Heart right ventricle (tissue), 16 donors: Measurements from ENCODE around the gene NREP. TPM values are rescaled to one million over a fixed set of nuclear protein-coding genes. Genes with fewer than 3 reads are reported as not detected.

ENCODE experiments used
- ATAC-seq, 8 donors: fragments of 200-7000 bp; cut with Tn5 transposase; one replicate each; pipeline ENCODE4 v1.9.1; 2020; ENCODE audit warnings: mild to moderate bottlenecking in 8 of 8, moderate library complexity in 8 of 8, moderate number of reproducible peaks in 1 of 8
- DNase-seq, 2 donors: peaks; one replicate each; pipeline ENCODE4 v3.0.0-alpha.2; 2020
- H3K27ac ChIP-seq, 10 donors: fragments of 200-600 bp; sonication (generic) in 2 of 10; one replicate each; pipeline versions ENCODE4 v1.5.0 to v1.8.0; 2020 to 2022; ENCODE audit warnings: mild to moderate bottlenecking in 3 of 10
- H3K27me3 ChIP-seq, 7 donors: fragments of 200-600 bp; one replicate each; pipeline ENCODE4 v1.8.0; 2021 to 2022; ENCODE audit warnings: mild to moderate bottlenecking in 2 of 7
- H3K36me3 ChIP-seq, 9 donors: fragments of 200-600 bp; sonication (generic) in 1 of 9; one replicate each; pipeline versions ENCODE4 v1.5.0 to v1.8.0; 2020 to 2022; ENCODE audit warnings: mild to moderate bottlenecking in 2 of 9
- H3K4me1 ChIP-seq, 9 donors: fragments of 200-600 bp; sonication (generic) in 1 of 9; one replicate each; pipeline versions ENCODE4 v1.5.0 to v1.8.0; 2020 to 2022; ENCODE audit warnings: mild to moderate bottlenecking in 4 of 9
- H3K4me3 ChIP-seq, 10 donors: fragments of 200-600 bp; sonication (generic) in 2 of 10; one replicate each; pipeline versions ENCODE4 v1.5.0 to v1.8.0; 2020 to 2022; ENCODE audit warnings: mild to moderate bottlenecking in 7 of 10, moderate library complexity in 2 of 10
- H3K9me3 ChIP-seq, 11 donors: fragments of 200-600 bp in 10 of 11; sonication (generic) in 2 of 11; one replicate each; pipeline versions ENCODE4 v1.5.0 to v1.8.0; 2013 to 2022; ENCODE audit warnings: mild to moderate bottlenecking in 2 of 11, control low read depth in 1 of 11, moderate library complexity in 1 of 11
- CTCF ChIP-seq, 9 donors: fragments of 200-600 bp; sonication (generic) in 2 of 9; IDR thresholded peaks; one replicate each; pipeline versions ENCODE4 v1.5.0 to v1.8.0; 2021 to 2022; ENCODE audit warnings: antibody characterized with exemption in 9 of 9, mild to moderate bottlenecking in 5 of 9, moderate library complexity in 1 of 9
- WGBS, 2 donors: extraction: QIAGEN DNeasy Blood & Tissue Kit; methylation state at CpG; one replicate each; pipeline ENCODE4 v1.1.7; 2013; ENCODE audit warnings: inconsistent platforms in 1 of 2; 5-methylcytosine and 5-hydroxymethylcytosine counted together
- intact Hi-C, 10 donors: fragments of 100-400 bp; cut with DNase I; formaldehyde crosslinking; loops; one replicate each; pipeline versions ENCODE4 v1.11.1 to v1.14.2; 2022
- polyA plus RNA-seq, 2 donors: library from polyadenylated mRNA; stranded (reverse); fragments of 200-250 nt; gene quantifications; one replicate each; pipeline ENCODE4 v1.2.3, GENCODE V29; 2013
- total RNA-seq, 10 donors: library from RNA; stranded (reverse); fragmentation: NEBNext Ultra II Directional in 3 of 10; extraction: Animal tissue kit (Norgen Biotek cat#: 25700) in 3 of 10; gene quantifications; one replicate each; pipeline versions ENCODE4 v1.2.1 to v1.2.4, GENCODE V29; 2021 to 2023
- donor health status: Arrhythmogenic right ventricular cardiomyopathy.
- donor health status: ischemic (EF 13 %, LVEDD 7.1; RV severe dilation, severe dysfunction).
- donor health status: healthy with polysubstance abuse.
- donor health status: DM: no; HTN: yes; CAD: no.
- donor health status: DM: no; HTN: no; CAD: no.
- donor health status: ischemic (EF 25% LVEDD 6.9; RV normal size, moderate dysfunction).
- donor health status: ischemic (EF 25% LVEDD 5.7; RV mildly dilated, moderate dysfunction).
- donor health status: healthy.
- donor health status: DM: yes; HTN: yes; CAD: no.
- donor health status: Ischemic cardiomyopathy.
- donor health status: ischemic (EF 35%, LVEDD 5.7; RV mildly dilated, moderate dysfunction).
- donor health status: nonischemic (EF 11% LVEDD 7.7; RV severe dilation, severe dysfunction).
- donor health status: DM: yes; HTN: yes; CAD: no.
- donor health status: PGD.
- donor health status: ischemic (EF 29% LVEDD 5.4; RV normal size, mild dysfunction).
- donor health status: nonischemic (EF 23%, LVEDD 6.1; RV moderate dilation, normal function).

NREP gene
- total and polyA plus RNA-seq, 12 donors, result 10.4 to 72.3 (median 38.9) TPM

GRCh38 chr5:111800351-111800750 is 43.4 kb upstream of the NREP start:
- 66 to 83% methylated on average over 3 of the region's 3 CpGs for WGBS, 2 donors
- no peak overlapping the region for H3K27ac ChIP-seq

GRCh38 chr5:111795142-111795541 is 38.1 kb upstream of the NREP start:
- WGBS, 2 donors, result 95 to 100% methylated on average over 1 of the region's 1 CpG
- no peak for TF ChIP-seq CTCF (IDR thresholded peaks at IDR 0.05)
- peaks cover 0 to 6% (median 0%) of the 10 kb centered on the region in 11 donors for H3K9me3 ChIP-seq
- H3K36me3 ChIP-seq, result no peaks in the 10 kb centered on the region
- no peaks in the 10 kb centered on the region for H3K27me3 ChIP-seq
- no peak overlapping the region for H3K4me3 ChIP-seq
- DNase-seq, result no peak
- H3K4me1 ChIP-seq, result no peaks in the 10 kb centered on the region
- H3K27ac ChIP-seq, result no peak overlapping the region
- intact Hi-C loops, result no loop called here
- ATAC-seq, result no peak

More at GRCh38 chr5:111800351-111800750, 43.4 kb upstream of the NREP start:
- ATAC-seq, result no peak
- Histone ChIP-seq H3K9me3 (peaks cover 0 to 6% (median 0%) of the 10 kb centered on the region in 11 donors), H3K27me3 (no peaks in the 10 kb centered on the region), H3K36me3 (no peaks in the 10 kb centered on the region), H3K4me1 (no peaks in the 10 kb centered on the region), H3K4me3 (no peak overlapping the region)
- intact Hi-C loops, result no loop called here
- TF ChIP-seq CTCF (IDR thresholded peaks at IDR 0.05), result no peak
- no peak for DNase-seq

- H3K27me3 ChIP-seq, result no peaks in the 10 kb centered on the region
- 78 to 82% methylated on average over 4 of the region's 4 CpGs for WGBS, 2 donors
- H3K4me3 ChIP-seq, result no peak overlapping the region
- intact Hi-C loops, result no loop called here
- H3K27ac ChIP-seq, result no peak overlapping the region
- no peaks in the 10 kb centered on the region for H3K4me1 ChIP-seq
- H3K9me3 ChIP-seq, result peaks cover 0 to 6% (median 0%) of the 10 kb centered on the region in 11 donors
- TF ChIP-seq CTCF (IDR thresholded peaks at IDR 0.05), result no peak
- H3K36me3 ChIP-seq, result no peaks in the 10 kb centered on the region
- DNase-seq (no peak), ATAC-seq (no peak)
These were observed 35.6 kb upstream of the NREP start for GRCh38 chr5:111792471-111793058.

- DNase-seq (no peak), ATAC-seq (no peak)
- no peak for TF ChIP-seq CTCF (IDR thresholded peaks at IDR 0.05)
- WGBS, 2 donors, result 95 to 97% methylated on average over 1 of the region's 1 CpG
- H3K9me3 ChIP-seq, result no peaks in the 10 kb centered on the region
- H3K36me3 ChIP-seq, result no peaks in the 10 kb centered on the region
- intact Hi-C loops, result no loop called here
- no peak overlapping the region for H3K27ac ChIP-seq
- no peak overlapping the region for H3K4me3 ChIP-seq
- H3K4me1 ChIP-seq, result no peaks in the 10 kb centered on the region
- H3K27me3 ChIP-seq, result no peaks in the 10 kb centered on the region
These were observed 33.3 kb upstream of the NREP start for GRCh38 chr5:111790295-111790694.
